HepG2 (cell line): ENCODE measurements around the gene NCOA3. TPM values are rescaled to one million over a fixed set of nuclear protein-coding genes. Genes with fewer than 3 reads are reported as not detected.

ENCODE experiments used
- AHR ChIP-seq: IDR thresholded peaks from 2 replicates; pipeline ENCODE4 v1.6.1; 2018; ENCODE audit warnings: missing genetic modification reagents, missing compliant biosample characterization
- ATF1 ChIP-seq: IDR thresholded peaks from 2 replicates; pipeline ENCODE4 v1.6.1; 2016; ENCODE audit warnings: mild to moderate bottlenecking, control low read depth
- CCDC6 ChIP-seq: sonication (generic); formaldehyde crosslinking; IDR thresholded peaks from 2 replicates; pipeline ENCODE4 v1.8.1; 2022; ENCODE audit warnings: mild to moderate bottlenecking, missing genetic modification reagents, moderate library complexity
- FOXK1 ChIP-seq: sonication (generic); formaldehyde crosslinking; IDR thresholded peaks from 2 replicates; pipeline ENCODE4 v1.4.0; 2020; ENCODE audit warnings: low read depth, missing genetic modification reagents, borderline replicate concordance
- GPN1 ChIP-seq: sonication (generic); formaldehyde crosslinking; IDR thresholded peaks from 2 replicates; pipeline ENCODE4 v1.5.1; 2020; ENCODE audit warnings: missing genetic modification reagents, borderline replicate concordance
- HMG20A ChIP-seq: IDR thresholded peaks from 2 replicates; pipeline ENCODE4 v1.6.1; 2016; ENCODE audit warnings: borderline replicate concordance
- KLF15 ChIP-seq: sonication (generic); formaldehyde crosslinking; IDR thresholded peaks from 2 replicates; pipeline ENCODE4 v1.8.1; 2023; ENCODE audit warnings: borderline replicate concordance, mild to moderate bottlenecking, inconsistent platforms, missing genetic modification reagents, mixed read lengths
- NR2C2 ChIP-seq: sonication (generic); formaldehyde crosslinking; IDR thresholded peaks from 2 replicates; pipeline ENCODE4 v1.4.0; 2020; ENCODE audit warnings: missing genetic modification reagents, mild to moderate bottlenecking, moderate library complexity, borderline replicate concordance
- TBP ChIP-seq: sonication (generic); formaldehyde crosslinking; IDR thresholded peaks from 2 replicates; pipeline ENCODE4 v1.5.0; 2020; ENCODE audit warnings: missing genetic modification reagents
- ZFX ChIP-seq: sonication (generic); formaldehyde crosslinking; IDR thresholded peaks from 2 replicates; pipeline ENCODE4 v1.4.0; 2020; ENCODE audit warnings: mild to moderate bottlenecking, low read depth, missing genetic modification reagents, moderate library complexity
- ZNF101 ChIP-seq: sonication (generic); formaldehyde crosslinking; IDR thresholded peaks from 2 replicates; pipeline ENCODE4 v1.4.0; 2020; ENCODE audit warnings: mild to moderate bottlenecking, low read depth, missing genetic modification reagents, borderline replicate concordance
- ZNF230 ChIP-seq: sonication (generic); formaldehyde crosslinking; IDR thresholded peaks from 2 replicates; pipeline ENCODE4 v1.4.0; 2020; ENCODE audit warnings: mild to moderate bottlenecking, missing genetic modification reagents
- ZNF296 ChIP-seq: sonication (generic); formaldehyde crosslinking; conservative IDR thresholded peaks from 2 replicates; pipeline ENCODE4 v1.5.0; 2020; ENCODE audit warnings: mild to moderate bottlenecking, missing genetic modification reagents
- ZNF510 ChIP-seq: sonication (generic); formaldehyde crosslinking; IDR thresholded peaks from 2 replicates; pipeline ENCODE4 v1.4.0; 2020; ENCODE audit warnings: low read depth, mild to moderate bottlenecking, missing genetic modification reagents
- ZNF746 ChIP-seq: sonication (generic); formaldehyde crosslinking; IDR thresholded peaks from 2 replicates; pipeline ENCODE4 v1.8.0; 2022; ENCODE audit warnings: mild to moderate bottlenecking, missing genetic modification reagents
- ZNF780A ChIP-seq: sonication (generic); formaldehyde crosslinking; IDR thresholded peaks from 2 replicates; pipeline ENCODE4 v1.8.0; 2022; ENCODE audit warnings: mild to moderate bottlenecking, missing genetic modification reagents, moderate library complexity
- polyA plus RNA-seq, 8 experiments: library from polyadenylated mRNA; depleted of rRNA in 3 of 8; stranded (reverse) in 7 of 8; unstranded in 1 of 8; fragments of >200 nt; fragmentation: Illumina TruSeq in 4 of 8; extraction: Trizol in 4 of 8; gene quantifications; 2 replicates each; pipeline versions ENCODE4 v1.2.1 to v1.2.3, GENCODE V29; 2011 to 2016; ENCODE audit warnings: low read depth in 4 of 8, missing spikeins in 1 of 8, mixed read lengths in 1 of 8; ENCODE audit not compliant: insufficient read depth in 1 of 8
- total RNA-seq, 5 experiments: library from RNA; depleted of rRNA; stranded (reverse); fragments of >200 nt; fragmentation: Illumina TruSeq; extraction: Trizol; gene quantifications; 2 replicates each; pipeline ENCODE4 v1.2.3, GENCODE V29; 2016; ENCODE audit warnings: low read depth in 1 of 5
- TF ChIP-seq, protein P1 (sequence below): sonication (generic); formaldehyde crosslinking; IDR thresholded peaks from 2 replicates; pipeline ENCODE4 v1.4.0; 2020; ENCODE audit warnings: missing genetic modification reagents
- TF ChIP-seq, protein P2 (sequence below): sonication (generic); formaldehyde crosslinking; IDR thresholded peaks from 2 replicates; pipeline ENCODE4 v1.5.0; 2020; ENCODE audit warnings: mild to moderate bottlenecking, missing genetic modification reagents, borderline replicate concordance

Gene NCOA3
- total and polyA plus RNA-seq, 2 of the 13 experiments (the other 11 are each of a cell fraction or from before 2014, with no cell fraction given): 35.0 to 56.8 TPM

DNA sequence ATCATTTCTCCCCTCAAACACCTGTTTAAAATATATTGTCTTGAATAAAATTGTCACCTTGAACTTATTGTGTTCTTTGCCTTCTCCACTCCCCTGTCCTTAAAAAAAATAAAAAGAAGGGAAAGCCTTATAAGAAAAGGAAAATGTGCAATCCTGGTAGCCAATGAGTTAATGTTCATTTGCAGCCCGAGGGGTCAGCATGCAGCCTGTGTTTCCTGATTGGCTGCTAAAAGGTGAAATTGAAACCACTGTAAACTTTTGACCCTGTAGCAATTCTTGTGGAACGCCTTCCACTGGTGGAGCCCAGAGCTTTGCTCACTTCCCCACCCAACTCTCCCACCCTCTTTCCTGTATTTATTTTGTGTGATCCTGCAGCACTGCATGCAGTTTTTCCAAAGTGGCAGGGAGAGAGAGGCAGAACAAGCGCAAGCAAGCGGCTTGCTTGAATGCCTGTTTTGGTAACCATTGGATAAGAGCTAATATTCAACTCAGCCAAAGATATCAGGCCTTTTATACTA, 74.9 kb downstream of the NCOA3 start (continued):
- TF ChIP-seq, protein P1, sequence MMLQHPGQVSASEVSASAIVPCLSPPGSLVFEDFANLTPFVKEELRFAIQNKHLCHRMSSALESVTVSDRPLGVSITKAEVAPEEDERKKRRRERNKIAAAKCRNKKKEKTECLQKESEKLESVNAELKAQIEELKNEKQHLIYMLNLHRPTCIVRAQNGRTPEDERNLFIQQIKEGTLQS (CRISPR knock-in tag): no peak
- TF ChIP-seq GPN1 (CRISPR knock-in tag): no peak
- TF ChIP-seq NR2C2: peak; percentile 93
- TF ChIP-seq, protein P2, sequence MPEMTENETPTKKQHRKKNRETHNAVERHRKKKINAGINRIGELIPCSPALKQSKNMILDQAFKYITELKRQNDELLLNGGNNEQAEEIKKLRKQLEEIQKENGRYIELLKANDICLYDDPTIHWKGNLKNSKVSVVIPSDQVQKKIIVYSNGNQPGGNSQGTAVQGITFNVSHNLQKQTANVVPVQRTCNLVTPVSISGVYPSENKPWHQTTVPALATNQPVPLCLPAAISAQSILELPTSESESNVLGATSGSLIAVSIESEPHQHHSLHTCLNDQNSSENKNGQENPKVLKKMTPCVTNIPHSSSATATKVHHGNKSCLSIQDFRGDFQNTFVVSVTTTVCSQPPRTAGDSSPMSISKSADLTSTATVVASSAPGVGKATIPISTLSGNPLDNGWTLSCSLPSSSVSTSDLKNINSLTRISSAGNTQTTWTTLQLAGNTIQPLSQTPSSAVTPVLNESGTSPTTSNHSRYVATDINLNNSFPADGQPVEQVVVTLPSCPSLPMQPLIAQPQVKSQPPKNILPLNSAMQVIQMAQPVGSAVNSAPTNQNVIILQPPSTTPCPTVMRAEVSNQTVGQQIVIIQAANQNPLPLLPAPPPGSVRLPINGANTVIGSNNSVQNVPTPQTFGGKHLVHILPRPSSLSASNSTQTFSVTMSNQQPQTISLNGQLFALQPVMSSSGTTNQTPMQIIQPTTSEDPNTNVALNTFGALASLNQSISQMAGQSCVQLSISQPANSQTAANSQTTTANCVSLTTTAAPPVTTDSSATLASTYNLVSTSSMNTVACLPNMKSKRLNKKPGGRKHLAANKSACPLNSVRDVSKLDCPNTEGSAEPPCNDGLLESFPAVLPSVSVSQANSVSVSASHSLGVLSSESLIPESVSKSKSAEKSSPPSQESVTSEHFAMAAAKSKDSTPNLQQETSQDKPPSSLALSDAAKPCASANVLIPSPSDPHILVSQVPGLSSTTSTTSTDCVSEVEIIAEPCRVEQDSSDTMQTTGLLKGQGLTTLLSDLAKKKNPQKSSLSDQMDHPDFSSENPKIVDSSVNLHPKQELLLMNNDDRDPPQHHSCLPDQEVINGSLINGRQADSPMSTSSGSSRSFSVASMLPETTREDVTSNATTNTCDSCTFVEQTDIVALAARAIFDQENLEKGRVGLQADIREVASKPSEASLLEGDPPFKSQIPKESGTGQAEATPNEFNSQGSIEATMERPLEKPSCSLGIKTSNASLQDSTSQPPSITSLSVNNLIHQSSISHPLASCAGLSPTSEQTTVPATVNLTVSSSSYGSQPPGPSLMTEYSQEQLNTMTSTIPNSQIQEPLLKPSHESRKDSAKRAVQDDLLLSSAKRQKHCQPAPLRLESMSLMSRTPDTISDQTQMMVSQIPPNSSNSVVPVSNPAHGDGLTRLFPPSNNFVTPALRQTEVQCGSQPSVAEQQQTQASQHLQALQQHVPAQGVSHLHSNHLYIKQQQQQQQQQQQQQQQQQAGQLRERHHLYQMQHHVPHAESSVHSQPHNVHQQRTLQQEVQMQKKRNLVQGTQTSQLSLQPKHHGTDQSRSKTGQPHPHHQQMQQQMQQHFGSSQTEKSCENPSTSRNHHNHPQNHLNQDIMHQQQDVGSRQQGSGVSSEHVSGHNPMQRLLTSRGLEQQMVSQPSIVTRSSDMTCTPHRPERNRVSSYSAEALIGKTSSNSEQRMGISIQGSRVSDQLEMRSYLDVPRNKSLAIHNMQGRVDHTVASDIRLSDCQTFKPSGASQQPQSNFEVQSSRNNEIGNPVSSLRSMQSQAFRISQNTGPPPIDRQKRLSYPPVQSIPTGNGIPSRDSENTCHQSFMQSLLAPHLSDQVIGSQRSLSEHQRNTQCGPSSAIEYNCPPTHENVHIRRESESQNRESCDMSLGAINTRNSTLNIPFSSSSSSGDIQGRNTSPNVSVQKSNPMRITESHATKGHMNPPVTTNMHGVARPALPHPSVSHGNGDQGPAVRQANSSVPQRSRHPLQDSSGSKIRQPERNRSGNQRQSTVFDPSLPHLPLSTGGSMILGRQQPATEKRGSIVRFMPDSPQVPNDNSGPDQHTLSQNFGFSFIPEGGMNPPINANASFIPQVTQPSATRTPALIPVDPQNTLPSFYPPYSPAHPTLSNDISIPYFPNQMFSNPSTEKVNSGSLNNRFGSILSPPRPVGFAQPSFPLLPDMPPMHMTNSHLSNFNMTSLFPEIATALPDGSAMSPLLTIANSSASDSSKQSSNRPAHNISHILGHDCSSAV: no peak
- TF ChIP-seq KLF15: no peak
- no peak for TF ChIP-seq ZFX (CRISPR knock-in tag)
- TF ChIP-seq ZNF780A (CRISPR knock-in tag): no peak
- peak; percentile 61; the same call in 1 of the 2 replicates for TF ChIP-seq HMG20A (CRISPR knock-in tag)
- no peak for TF ChIP-seq AHR
- no peak for TF ChIP-seq ZNF510 (CRISPR knock-in tag)
- TF ChIP-seq ZNF746 (CRISPR knock-in tag): no peak
- TF ChIP-seq ATF1 (CRISPR knock-in tag): peak; percentile 63
- 0 out of 2 replicates have a peak, but pooled peaks have one; percentile 33 for TF ChIP-seq CCDC6
- no peak for TF ChIP-seq TBP
- peak; percentile 84; the same call in 1 of the 2 replicates for TF ChIP-seq FOXK1 (CRISPR knock-in tag)
- no peak for TF ChIP-seq ZNF230 (CRISPR knock-in tag)
- TF ChIP-seq ZNF296 (CRISPR knock-in tag): no peak
- no peak for TF ChIP-seq ZNF101
